NCI-H345 (cell line): ENCODE measurements around the gene ARHGDIB.

Source experiments
- DNase-seq: peaks from one replicate; lab custom pipeline; 2025; lab: John Stamatoyannopoulos, UW

ARHGDIB gene

GRCh38 chr12:14982991-14983390, 21.6 kb upstream of the ARHGDIB start:
- no peak for DNase-seq

- no peak for DNase-seq
Measured at GRCh38 chr12:14982562-14982961, 21.2 kb upstream of the ARHGDIB start.

- DNase-seq = no peak
Measured at GRCh38 chr12:14981049-14981448, 19.6 kb upstream of the ARHGDIB start.

- no peak for DNase-seq
Measured at GRCh38 chr12:14979468-14979867, 18.1 kb upstream of the ARHGDIB start.

GRCh38 chr12:14976658-14977057, 15.3 kb upstream of the ARHGDIB start:
- no peak for DNase-seq

GRCh38 chr12:14975457-14975856, 14.1 kb upstream of the ARHGDIB start:
- DNase-seq = no peak

GRCh38 chr12:14974633-14975032, 13.2 kb upstream of the ARHGDIB start:
- no peak for DNase-seq

- DNase-seq = no peak
Measured at GRCh38 chr12:14972816-14973215, 11.4 kb upstream of the ARHGDIB start, which contains the start of gene PDE6H. Gene PDE6H (plus strand): TSS chr12:14973042. CDS start chr12:14978013, 4,971 bp downstream.

GRCh38 chr12:14970473-14970872, 9.1 kb upstream of the ARHGDIB start:
- DNase-seq = no peak

- DNase-seq = no peak
Measured at GRCh38 chr12:14968478-14968877, 7.1 kb upstream of the ARHGDIB start.

- DNase-seq = no peak
Measured at GRCh38 chr12:14965221-14965620, 3.8 kb upstream of the ARHGDIB start.

GRCh38 chr12:14964406-14964805, 3.0 kb upstream of the ARHGDIB start:
- no peak for DNase-seq

GRCh38 chr12:14963520-14963919, 2.1 kb upstream of the ARHGDIB start:
- DNase-seq = no peak

- no peak for DNase-seq
Measured at GRCh38 chr12:14962797-14963196, 1.4 kb upstream of the ARHGDIB start.

- DNase-seq = no peak
Measured at GRCh38 chr12:14962153-14962539, 745 bp upstream of the ARHGDIB start.

- DNase-seq = no peak
Measured at GRCh38 chr12:14960548-14961465, 594 bp downstream of the ARHGDIB start.

GRCh38 chr12:14959916-14960496, 1.4 kb downstream of the ARHGDIB start:
- DNase-seq = no peak

- DNase-seq = no peak
Measured at GRCh38 chr12:14959463-14959862, 1.9 kb downstream of the ARHGDIB start.

GRCh38 chr12:14959126-14959440, 2.3 kb downstream of the ARHGDIB start:
- DNase-seq = no peak

- DNase-seq = no peak
Measured at GRCh38 chr12:14958361-14959125, 2.9 kb downstream of the ARHGDIB start.

- no peak for DNase-seq
Measured at GRCh38 chr12:14957551-14958168, 3.7 kb downstream of the ARHGDIB start.

GRCh38 chr12:14956905-14957304, 4.5 kb downstream of the ARHGDIB start:
- no peak for DNase-seq
